DOHH2 (cell line): ENCODE results near the gene RAD51B.

Experiments used
- H3F3A ChIP-seq: fragments of 200-600 bp; sonication (generic), shearing (Covaris generic); 2 replicates; pipeline ENCODE4 v1.6.0; 2016; ENCODE audit warnings: antibody characterized with exemption, mild to moderate bottlenecking; ENCODE audit not compliant: control insufficient read depth, insufficient read depth
- H3K27ac ChIP-seq: fragments of 200-600 bp; sonication (generic); 2 replicates; pipeline ENCODE4 v1.5.1; 2014; ENCODE audit warnings: low read depth, mild to moderate bottlenecking, low read length, moderate library complexity
- H3K27me3 ChIP-seq: fragments of 200-600 bp; sonication (generic); 2 replicates; pipeline ENCODE4 v1.6.1; 2014; ENCODE audit warnings: mild to moderate bottlenecking, low read length, mixed read lengths; ENCODE audit not compliant: control insufficient read depth
- H3K36me3 ChIP-seq: fragments of 200-600 bp; sonication (generic); 2 replicates; pipeline ENCODE4 v1.6.1; 2014; ENCODE audit warnings: mild to moderate bottlenecking, low read length, moderate library complexity, mixed read lengths; ENCODE audit not compliant: control insufficient read depth
- H3K4me1 ChIP-seq: fragments of 200-600 bp; sonication (generic); 2 replicates; pipeline ENCODE4 v1.6.1; 2014; ENCODE audit warnings: mild to moderate bottlenecking, low read length, mixed read lengths; ENCODE audit not compliant: control insufficient read depth
- H3K4me2 ChIP-seq: fragments of 200-600 bp; sonication (generic); 2 replicates; pipeline ENCODE4 v1.6.0; 2014; ENCODE audit warnings: mild to moderate bottlenecking, low read length, moderate library complexity
- H3K4me3 ChIP-seq: fragments of 200-600 bp; sonication (generic); 2 replicates; pipeline ENCODE4 v1.5.1; 2014; ENCODE audit warnings: mild to moderate bottlenecking, low read length, mixed read lengths
- H3K79me2 ChIP-seq: fragments of 200-600 bp; sonication (generic); 2 replicates; pipeline ENCODE4 v1.6.1; 2014; ENCODE audit warnings: mild to moderate bottlenecking, low read length, mixed read lengths; ENCODE audit not compliant: control insufficient read depth
- H3K9me2 ChIP-seq: fragments of 200-600 bp; sonication (generic); replicated peaks from 2 replicates; pipeline ENCODE4 v1.6.1; 2014; ENCODE audit warnings: mild to moderate bottlenecking, low read length, mixed read lengths; ENCODE audit not compliant: control insufficient read depth
- H3K9me3 ChIP-seq: fragments of 200-600 bp; sonication (generic); 2 replicates; pipeline ENCODE4 v1.6.1; 2014; ENCODE audit warnings: antibody characterized with exemption, low read length, mixed read lengths; ENCODE audit not compliant: control insufficient read depth, insufficient read depth
- H4K20me1 ChIP-seq: fragments of 200-600 bp; sonication (generic); 2 replicates; pipeline ENCODE4 v1.6.0; 2014; ENCODE audit warnings: low read depth, mild to moderate bottlenecking, antibody characterized with exemption, low read length, moderate library complexity; ENCODE audit not compliant: control insufficient read depth, insufficient read depth
- CTCF ChIP-seq: fragments of 200-600 bp; sonication (generic); IDR thresholded peaks from one replicate; pipeline ENCODE4 v1.5.1; 2014; ENCODE audit warnings: antibody characterized with exemption, mild to moderate bottlenecking, low read depth, low read length; ENCODE audit not compliant: poor library complexity, severe bottlenecking
- EZH2phosphoT487 ChIP-seq: fragments of 200-600 bp; sonication (generic); IDR thresholded peaks from 2 replicates; pipeline ENCODE4 v1.6.1; 2017; ENCODE audit warnings: borderline replicate concordance, mild to moderate bottlenecking, antibody characterized with exemption, low read length, moderate library complexity, mixed read lengths

RAD51B gene

GRCh38 chr14:68384335-68384734, 564.8 kb downstream of the RAD51B start:
- no peaks in the 10 kb centered on the region for H3K27me3 ChIP-seq
- H3K4me2 ChIP-seq, result no peak overlapping the region
- no peaks in the 10 kb centered on the region for H3K79me2 ChIP-seq
- H3K9me3 ChIP-seq, result no peaks in the 10 kb centered on the region
- no peaks in the 10 kb centered on the region for H3K9me2 ChIP-seq
- H3K27ac ChIP-seq, result no peak overlapping the region
- no peak overlapping the region for H3K4me3 ChIP-seq
- H4K20me1 ChIP-seq, result no peaks in the 10 kb centered on the region
- no peaks in the 10 kb centered on the region for H3K36me3 ChIP-seq
- peaks cover 24% of the 10 kb centered on the region for H3K4me1 ChIP-seq
- H3F3A ChIP-seq, result 0 out of 2 replicates have a peak, but pooled peaks cover 2% of the 10 kb centered on the region
- TF ChIP-seq EZH2phosphoT487 (no peak), CTCF (no peak)

GRCh38 chr14:68384881-68385280, 565.3 kb downstream of the RAD51B start:
- Histone ChIP-seq H3K4me1 (peaks cover 19% of the 10 kb centered on the region), H3K27me3 (no peaks in the 10 kb centered on the region), H3K4me2 (no peak overlapping the region), H3K4me3 (no peak overlapping the region), H3K9me2 (no peaks in the 10 kb centered on the region), H3K79me2 (no peaks in the 10 kb centered on the region), H4K20me1 (no peaks in the 10 kb centered on the region), H3F3A (0 out of 2 replicates have a peak, but pooled peaks cover 2% of the 10 kb centered on the region), H3K9me3 (no peaks in the 10 kb centered on the region), H3K27ac (no peak overlapping the region), H3K36me3 (no peaks in the 10 kb centered on the region)
- TF ChIP-seq CTCF (no peak), EZH2phosphoT487 (no peak)

GRCh38 chr14:68386446-68386845, 566.9 kb downstream of the RAD51B start:
- no peaks in the 10 kb centered on the region for H3F3A ChIP-seq
- H3K36me3 ChIP-seq, result no peaks in the 10 kb centered on the region
- H3K4me2 ChIP-seq, result no peak overlapping the region
- no peaks in the 10 kb centered on the region for H3K9me3 ChIP-seq
- H3K27ac ChIP-seq, result no peak overlapping the region
- no peaks in the 10 kb centered on the region for H4K20me1 ChIP-seq
- peaks cover 15% of the 10 kb centered on the region for H3K4me1 ChIP-seq
- TF ChIP-seq CTCF, result no peak
- no peak for TF ChIP-seq EZH2phosphoT487
- H3K9me2 ChIP-seq, result no peaks in the 10 kb centered on the region
- no peak overlapping the region for H3K4me3 ChIP-seq
- no peaks in the 10 kb centered on the region for H3K27me3 ChIP-seq
- no peaks in the 10 kb centered on the region for H3K79me2 ChIP-seq
